Measurements from ENCODE around the gene WDR1. TPM values are rescaled to one million over a fixed set of nuclear protein-coding genes. Genes with fewer than 3 reads are reported as not detected.
A peak's percentile ranks its signal among the peaks of the same experiment; 100 is the strongest.

Gene WDR1
- total RNA-seq, 1 donor: 314 TPM

DNA sequence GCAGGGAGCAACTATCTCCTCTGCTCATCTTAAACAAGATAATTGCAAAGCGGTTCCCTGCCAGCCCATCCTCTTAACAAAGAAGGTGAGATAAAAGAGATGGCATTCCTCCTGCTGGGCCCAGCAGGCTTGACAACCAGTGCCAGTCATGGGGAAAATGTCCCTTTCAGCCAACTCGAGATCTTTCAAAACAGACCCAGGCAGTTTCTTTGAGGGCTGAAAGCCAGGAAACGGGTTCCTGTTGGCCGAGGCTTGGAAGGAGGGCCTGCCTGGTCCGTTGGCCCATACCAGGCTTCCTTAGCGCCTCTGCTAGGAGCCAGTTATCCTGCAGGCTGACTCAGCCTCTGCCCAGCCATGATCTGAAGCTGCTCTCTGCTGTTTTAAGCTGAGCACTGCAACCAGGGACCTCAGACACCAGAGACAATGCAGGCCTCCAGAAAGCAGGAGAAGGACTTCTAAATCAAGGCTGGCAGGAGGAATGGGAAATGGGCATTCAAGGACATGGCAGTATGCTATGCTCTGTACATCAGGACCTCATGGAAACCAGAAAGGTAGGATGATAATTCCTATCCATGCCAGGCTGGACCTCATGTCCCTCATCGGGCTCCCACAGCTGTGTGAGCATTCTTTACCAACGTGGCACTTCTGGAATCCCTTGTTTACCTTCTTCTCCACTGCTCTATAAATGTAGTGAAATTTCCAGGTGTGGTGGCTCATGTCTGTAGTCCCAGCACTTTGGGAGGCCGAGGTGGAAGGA lies 52.9 kb downstream of the WDR1 start:
- TF ChIP-seq, protein P1, sequence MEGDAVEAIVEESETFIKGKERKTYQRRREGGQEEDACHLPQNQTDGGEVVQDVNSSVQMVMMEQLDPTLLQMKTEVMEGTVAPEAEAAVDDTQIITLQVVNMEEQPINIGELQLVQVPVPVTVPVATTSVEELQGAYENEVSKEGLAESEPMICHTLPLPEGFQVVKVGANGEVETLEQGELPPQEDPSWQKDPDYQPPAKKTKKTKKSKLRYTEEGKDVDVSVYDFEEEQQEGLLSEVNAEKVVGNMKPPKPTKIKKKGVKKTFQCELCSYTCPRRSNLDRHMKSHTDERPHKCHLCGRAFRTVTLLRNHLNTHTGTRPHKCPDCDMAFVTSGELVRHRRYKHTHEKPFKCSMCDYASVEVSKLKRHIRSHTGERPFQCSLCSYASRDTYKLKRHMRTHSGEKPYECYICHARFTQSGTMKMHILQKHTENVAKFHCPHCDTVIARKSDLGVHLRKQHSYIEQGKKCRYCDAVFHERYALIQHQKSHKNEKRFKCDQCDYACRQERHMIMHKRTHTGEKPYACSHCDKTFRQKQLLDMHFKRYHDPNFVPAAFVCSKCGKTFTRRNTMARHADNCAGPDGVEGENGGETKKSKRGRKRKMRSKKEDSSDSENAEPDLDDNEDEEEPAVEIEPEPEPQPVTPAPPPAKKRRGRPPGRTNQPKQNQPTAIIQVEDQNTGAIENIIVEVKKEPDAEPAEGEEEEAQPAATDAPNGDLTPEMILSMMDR (IDR thresholded peaks at IDR 0.05; ENCODE audit: extremely low read depth, low read depth, low read length): peak; percentile 69
- H3K27ac ChIP-seq (ENCODE audit: low read depth, low read length): no peak overlapping the region
- no peak for DNase-seq (ENCODE audit: insufficient read length, low spot score, missing footprints)
- no peak overlapping the region for H3K4me3 ChIP-seq (ENCODE audit: insufficient read depth, low read length)
- H3K9me3 ChIP-seq (ENCODE audit: low read depth, low read length): no peaks in the 10 kb centered on the region
- H3K27me3 ChIP-seq (ENCODE audit: insufficient read depth, low read length): no peaks in the 10 kb centered on the region
- no peaks in the 10 kb centered on the region for H3K79me2 ChIP-seq (ENCODE audit: insufficient read depth, low read length)
- peaks cover 3% of the 10 kb centered on the region for H3K4me1 ChIP-seq (ENCODE audit: insufficient read depth, low read length)
- no peak overlapping the region for H2AFZ ChIP-seq (ENCODE audit: low read length)
- H3K4me2 ChIP-seq (ENCODE audit: insufficient read depth, low read length): no peak overlapping the region
- no peaks in the 10 kb centered on the region for H4K20me1 ChIP-seq (ENCODE audit: insufficient read depth, low read length)
- peaks cover 14% of the 10 kb centered on the region for H3K36me3 ChIP-seq (ENCODE audit: insufficient read depth, low read length)

DNA sequence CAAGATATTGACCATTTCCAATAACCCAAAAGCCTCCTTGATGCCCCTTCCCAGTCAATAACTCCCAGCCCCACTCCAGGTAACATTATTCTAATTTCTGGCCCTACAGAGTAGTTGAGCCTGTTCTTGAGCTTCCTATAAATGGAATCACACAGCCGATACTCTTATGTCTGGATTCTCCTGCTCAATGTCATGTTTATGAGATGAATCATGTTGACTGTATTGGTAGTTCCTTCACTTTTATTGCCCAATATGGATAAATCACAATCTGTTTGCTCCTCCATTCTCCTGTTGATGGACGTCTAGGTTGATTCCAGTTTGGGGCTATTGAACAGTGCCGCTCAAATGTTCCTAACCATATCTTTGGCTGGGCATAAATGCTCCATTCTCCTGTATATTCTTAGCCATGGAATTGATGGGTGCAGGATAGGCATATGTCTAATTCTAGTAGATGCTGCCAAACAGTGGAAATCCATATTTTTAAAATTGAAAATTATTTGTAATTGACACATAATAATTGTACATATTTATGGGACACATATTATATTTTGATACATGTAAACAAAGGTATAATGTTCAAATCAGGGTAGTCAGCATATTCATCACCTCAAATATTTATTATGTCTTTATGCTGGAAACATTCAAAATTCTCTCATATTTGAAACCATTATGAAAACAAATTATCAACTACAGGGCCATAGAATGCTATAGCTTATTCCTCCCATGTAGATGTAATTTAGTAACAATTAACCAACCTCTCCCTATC lies 54.8 kb downstream of the WDR1 start:
- TF ChIP-seq, protein P1 (IDR thresholded peaks at IDR 0.05; ENCODE audit: extremely low read depth, low read depth, low read length): no peak
- no peak for DNase-seq (ENCODE audit: insufficient read length, low spot score, missing footprints)

DNA sequence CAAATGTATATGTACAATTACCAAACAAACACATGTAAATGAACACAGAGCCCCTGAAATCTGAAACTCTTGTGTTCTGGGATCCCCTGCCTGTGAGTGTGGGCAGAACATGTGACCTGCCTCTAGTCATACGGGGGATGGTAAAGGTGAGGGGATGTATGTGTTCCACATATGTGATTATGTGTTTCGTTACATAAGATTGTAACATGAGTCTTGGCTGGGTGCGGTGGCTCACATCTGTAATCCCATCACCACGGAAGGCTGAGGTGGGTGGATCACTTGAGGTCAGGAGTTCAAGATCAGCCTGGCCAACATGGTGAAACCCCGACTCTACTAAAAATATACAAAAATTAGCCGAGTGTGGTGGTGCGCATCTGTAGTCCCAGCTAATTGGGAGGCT lies 58.2 kb downstream of the WDR1 start:
- Histone ChIP-seq H4K20me1 (ENCODE audit: insufficient read depth, low read length) (peaks cover 3% of the 10 kb centered on the region), H3K4me3 (ENCODE audit: insufficient read depth, low read length) (no peak overlapping the region), H3K27me3 (ENCODE audit: insufficient read depth, low read length) (no peaks in the 10 kb centered on the region), H2AFZ (ENCODE audit: low read length) (no peak overlapping the region), H3K27ac (ENCODE audit: low read depth, low read length) (no peak overlapping the region), H3K4me1 (ENCODE audit: insufficient read depth, low read length) (no peaks in the 10 kb centered on the region), H3K79me2 (ENCODE audit: insufficient read depth, low read length) (no peaks in the 10 kb centered on the region), H3K9me3 (ENCODE audit: low read depth, low read length) (no peaks in the 10 kb centered on the region), H3K36me3 (ENCODE audit: insufficient read depth, low read length) (no peaks in the 10 kb centered on the region), H3K4me2 (ENCODE audit: insufficient read depth, low read length) (no peak overlapping the region)
- TF ChIP-seq, protein P1 (IDR thresholded peaks at IDR 0.05; ENCODE audit: extremely low read depth, low read depth, low read length): no peak
- DNase-seq (ENCODE audit: insufficient read length, low spot score, missing footprints): no peak

More for the DNA sequence above, 54.8 kb downstream of the WDR1 start:
- H3K27ac ChIP-seq (ENCODE audit: low read depth, low read length): no peak overlapping the region
- H3K4me3 ChIP-seq (ENCODE audit: insufficient read depth, low read length): no peak overlapping the region
- H3K9me3 ChIP-seq (ENCODE audit: low read depth, low read length): no peaks in the 10 kb centered on the region
- no peaks in the 10 kb centered on the region for H3K27me3 ChIP-seq (ENCODE audit: insufficient read depth, low read length)
- H3K79me2 ChIP-seq (ENCODE audit: insufficient read depth, low read length): no peaks in the 10 kb centered on the region
- peaks cover 3% of the 10 kb centered on the region for H3K4me1 ChIP-seq (ENCODE audit: insufficient read depth, low read length)
- no peak overlapping the region for H2AFZ ChIP-seq (ENCODE audit: low read length)
- peaks cover under 1% of the 10 kb centered on the region for H3K36me3 ChIP-seq (ENCODE audit: insufficient read depth, low read length)
- H3K4me2 ChIP-seq (ENCODE audit: insufficient read depth, low read length): no peak overlapping the region
- H4K20me1 ChIP-seq (ENCODE audit: insufficient read depth, low read length): peaks cover 3% of the 10 kb centered on the region

DNA sequence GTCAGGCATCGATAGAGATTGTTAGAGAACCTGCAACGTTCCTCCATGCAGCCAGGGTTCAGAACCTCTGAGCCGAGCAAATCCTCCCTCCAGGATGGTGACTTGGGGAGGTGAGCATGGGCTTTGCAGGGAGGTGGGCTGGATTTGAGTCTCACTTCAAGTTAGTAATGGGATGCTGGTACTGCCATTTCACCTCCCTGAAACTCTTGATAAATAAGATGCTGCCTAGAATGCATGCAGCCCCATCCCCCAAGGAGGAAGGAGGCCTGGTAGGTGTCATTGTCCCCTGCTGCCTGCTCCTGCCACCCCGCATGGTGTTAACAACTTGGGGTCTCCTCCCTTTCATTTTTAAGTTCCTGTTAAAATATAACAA lies 59.6 kb downstream of the WDR1 start:
- H3K27ac ChIP-seq (ENCODE audit: low read depth, low read length): no peak overlapping the region
- TF ChIP-seq, protein P1 (IDR thresholded peaks at IDR 0.05; ENCODE audit: extremely low read depth, low read depth, low read length): no peak
- no peak overlapping the region for H3K4me2 ChIP-seq (ENCODE audit: insufficient read depth, low read length)
- H2AFZ ChIP-seq (ENCODE audit: low read length): no peak overlapping the region
- H4K20me1 ChIP-seq (ENCODE audit: insufficient read depth, low read length): peaks cover 3% of the 10 kb centered on the region
- H3K36me3 ChIP-seq (ENCODE audit: insufficient read depth, low read length): no peaks in the 10 kb centered on the region
- H3K79me2 ChIP-seq (ENCODE audit: insufficient read depth, low read length): no peaks in the 10 kb centered on the region
- H3K27me3 ChIP-seq (ENCODE audit: insufficient read depth, low read length): no peaks in the 10 kb centered on the region
- H3K4me1 ChIP-seq (ENCODE audit: insufficient read depth, low read length): no peaks in the 10 kb centered on the region
- no peak overlapping the region for H3K4me3 ChIP-seq (ENCODE audit: insufficient read depth, low read length)
- no peak for DNase-seq (ENCODE audit: insufficient read length, low spot score, missing footprints)
- no peaks in the 10 kb centered on the region for H3K9me3 ChIP-seq (ENCODE audit: low read depth, low read length)
